Measurements from ENCODE around the gene GHR. TPM values are rescaled to one million over a fixed set of nuclear protein-coding genes. Genes with fewer than 3 reads are reported as not detected.
"Not testable (repeated sequence)": the region's sequence is repeated elsewhere in the genome, so short reads cannot be mapped to it uniquely, and the experiment has no call there.

The GHR gene
- total RNA-seq, 4 donors from 2014 or later, result 0.40 to 11.6 (median 7.6) TPM

DNA sequence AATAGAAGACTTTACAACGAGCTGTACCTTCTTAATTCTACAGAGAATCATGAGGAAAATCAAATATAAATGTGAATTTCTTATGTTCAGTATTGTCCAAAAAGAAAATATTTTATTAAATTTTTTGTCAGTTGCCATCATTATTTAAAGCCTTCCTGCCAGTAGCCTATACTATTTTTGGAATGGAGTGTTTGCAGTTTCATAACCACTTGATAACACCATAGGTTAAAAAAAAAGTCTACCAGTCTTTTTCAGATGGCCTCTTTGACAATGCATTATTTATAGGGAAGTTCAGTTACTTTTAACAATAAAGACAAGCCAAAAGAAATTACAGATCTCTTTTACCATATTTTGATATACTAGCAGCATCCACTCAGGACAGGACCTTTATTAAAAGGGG is 253.1 kb downstream of the GHR start:
- no peaks in the 10 kb centered on the region for H3K36me3 ChIP-seq
- DNase-seq, result no peak
- TF ChIP-seq POLR2AphosphoS5 (IDR thresholded peaks at IDR 0.05), result no peak
- no peak for TF ChIP-seq EP300 (IDR thresholded peaks at IDR 0.05; ENCODE audit: low read depth)
- no peak for TF ChIP-seq POLR2A (IDR thresholded peaks at IDR 0.05)
- TF ChIP-seq, protein P1, sequence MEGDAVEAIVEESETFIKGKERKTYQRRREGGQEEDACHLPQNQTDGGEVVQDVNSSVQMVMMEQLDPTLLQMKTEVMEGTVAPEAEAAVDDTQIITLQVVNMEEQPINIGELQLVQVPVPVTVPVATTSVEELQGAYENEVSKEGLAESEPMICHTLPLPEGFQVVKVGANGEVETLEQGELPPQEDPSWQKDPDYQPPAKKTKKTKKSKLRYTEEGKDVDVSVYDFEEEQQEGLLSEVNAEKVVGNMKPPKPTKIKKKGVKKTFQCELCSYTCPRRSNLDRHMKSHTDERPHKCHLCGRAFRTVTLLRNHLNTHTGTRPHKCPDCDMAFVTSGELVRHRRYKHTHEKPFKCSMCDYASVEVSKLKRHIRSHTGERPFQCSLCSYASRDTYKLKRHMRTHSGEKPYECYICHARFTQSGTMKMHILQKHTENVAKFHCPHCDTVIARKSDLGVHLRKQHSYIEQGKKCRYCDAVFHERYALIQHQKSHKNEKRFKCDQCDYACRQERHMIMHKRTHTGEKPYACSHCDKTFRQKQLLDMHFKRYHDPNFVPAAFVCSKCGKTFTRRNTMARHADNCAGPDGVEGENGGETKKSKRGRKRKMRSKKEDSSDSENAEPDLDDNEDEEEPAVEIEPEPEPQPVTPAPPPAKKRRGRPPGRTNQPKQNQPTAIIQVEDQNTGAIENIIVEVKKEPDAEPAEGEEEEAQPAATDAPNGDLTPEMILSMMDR (IDR thresholded peaks at IDR 0.05), result no peak
- intact Hi-C loops (cut with DNase I; ENCODE audit: low total_unique reads) (no loop called here), in situ Hi-C loops (cut with MboI; ENCODE audit: low pct_ligation_motif_present in 1 of 4, low pct_unique_long_range_greater_than_20kb in 1 of 4, low sequenced_read_pairs in 3 of 4) (no loop called here)
- 33 to 84% methylated on average over 1 of the region's 1 CpG for WGBS, 2 donors (ENCODE audit: low coverage in 1 of 2)
- no peaks in the 10 kb centered on the region for H3K9me3 ChIP-seq
- H3K4me3 ChIP-seq, result no peak overlapping the region
- no peaks in the 10 kb centered on the region for H3K27me3 ChIP-seq
- no peaks in the 10 kb centered on the region for H3K4me1 ChIP-seq
- H3K27ac ChIP-seq, result no peak overlapping the region

DNA sequence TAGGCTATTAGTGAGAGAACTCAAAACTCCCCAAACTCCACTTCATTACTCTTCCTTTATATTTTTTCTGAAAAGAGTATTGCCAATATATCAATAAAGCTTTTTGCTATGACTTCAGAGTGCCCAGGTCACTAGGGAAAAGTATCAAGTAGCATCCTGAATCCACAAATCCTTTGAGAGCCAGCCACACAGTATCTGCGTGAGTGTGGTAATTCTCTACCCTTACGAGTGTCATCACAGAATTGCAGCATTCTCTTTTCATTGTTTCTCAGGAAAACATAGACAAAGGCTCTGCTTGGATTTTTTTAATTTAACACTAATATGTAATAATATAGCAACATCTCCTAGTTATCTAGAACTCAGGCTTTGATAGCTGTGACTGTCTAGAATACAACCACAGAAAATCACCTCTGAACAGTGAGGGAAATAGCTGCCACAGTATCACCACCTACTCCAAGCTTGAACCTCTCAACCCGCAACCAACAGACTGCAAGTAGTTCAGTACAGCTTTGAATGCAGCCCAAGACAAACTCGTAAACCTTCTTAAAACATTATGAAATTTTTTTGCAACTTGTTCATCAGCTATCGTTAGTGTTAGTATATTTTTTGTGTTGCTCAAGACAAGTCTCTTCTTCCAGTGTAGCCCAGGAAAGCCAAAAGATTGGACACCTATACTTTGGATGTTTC is 254.1 kb downstream of the GHR start:
- in situ Hi-C loops (cut with MboI; ENCODE audit: low pct_ligation_motif_present in 1 of 4, low pct_unique_long_range_greater_than_20kb in 1 of 4, low sequenced_read_pairs in 3 of 4), result no loop called here
- no peaks in the 10 kb centered on the region for H3K27me3 ChIP-seq
- H3K9me3 ChIP-seq, result no peaks in the 10 kb centered on the region
- WGBS, 2 donors (ENCODE audit: low coverage in 1 of 2), result 68% methylated on average over 5 of the region's 5 CpGs
- TF ChIP-seq EP300 (IDR thresholded peaks at IDR 0.05; ENCODE audit: low read depth) (no peak), POLR2AphosphoS5 (IDR thresholded peaks at IDR 0.05) (no peak), POLR2A (IDR thresholded peaks at IDR 0.05) (no peak)
- no peak overlapping the region for H3K27ac ChIP-seq
- H3K4me3 ChIP-seq, result no peak overlapping the region
- H3K4me1 ChIP-seq, result no peaks in the 10 kb centered on the region
- intact Hi-C loops (cut with DNase I; ENCODE audit: low total_unique reads), result no loop called here
- DNase-seq, result no peak
- H3K36me3 ChIP-seq, result no peaks in the 10 kb centered on the region

DNA sequence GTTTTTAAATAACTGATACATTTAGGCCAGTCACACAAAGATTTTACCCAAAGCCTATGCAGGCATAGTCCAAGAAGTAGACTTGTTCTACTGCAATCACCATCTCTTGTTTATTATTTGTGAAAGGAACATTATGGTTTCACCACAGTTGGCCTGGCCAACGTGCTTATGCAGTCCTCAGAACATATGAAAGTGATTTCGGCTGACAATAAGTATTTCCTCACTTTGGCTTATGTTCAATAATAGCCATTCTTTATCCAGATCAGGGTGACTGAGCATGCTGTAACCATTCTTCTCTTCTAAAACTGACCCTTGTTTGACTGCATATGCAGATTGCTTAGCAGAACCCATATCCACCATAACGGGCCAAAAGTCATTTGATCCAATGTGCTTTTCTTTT is 256.8 kb downstream of the GHR start:
- Histone ChIP-seq H3K36me3 (no peaks in the 10 kb centered on the region), H3K27ac (no peak overlapping the region), H3K27me3 (no peaks in the 10 kb centered on the region), H3K4me3 (no peak overlapping the region), H3K9me3 (no peaks in the 10 kb centered on the region), H3K4me1 (no peaks in the 10 kb centered on the region)
- no peak for DNase-seq
- WGBS, 2 donors (ENCODE audit: low coverage in 1 of 2), result 59 to 63% methylated on average over 2 to 3 of the region's 3 CpGs
- in situ Hi-C loops (cut with MboI; ENCODE audit: low pct_ligation_motif_present in 1 of 4, low pct_unique_long_range_greater_than_20kb in 1 of 4, low sequenced_read_pairs in 3 of 4), result no loop called here
- TF ChIP-seq POLR2A (IDR thresholded peaks at IDR 0.05) (no peak), EP300 (IDR thresholded peaks at IDR 0.05; ENCODE audit: low read depth) (no peak), POLR2AphosphoS5 (IDR thresholded peaks at IDR 0.05) (no peak)
- TF ChIP-seq, protein P1 (IDR thresholded peaks at IDR 0.05), result no peak
- intact Hi-C loops (cut with DNase I; ENCODE audit: low total_unique reads), result no loop called here

DNA sequence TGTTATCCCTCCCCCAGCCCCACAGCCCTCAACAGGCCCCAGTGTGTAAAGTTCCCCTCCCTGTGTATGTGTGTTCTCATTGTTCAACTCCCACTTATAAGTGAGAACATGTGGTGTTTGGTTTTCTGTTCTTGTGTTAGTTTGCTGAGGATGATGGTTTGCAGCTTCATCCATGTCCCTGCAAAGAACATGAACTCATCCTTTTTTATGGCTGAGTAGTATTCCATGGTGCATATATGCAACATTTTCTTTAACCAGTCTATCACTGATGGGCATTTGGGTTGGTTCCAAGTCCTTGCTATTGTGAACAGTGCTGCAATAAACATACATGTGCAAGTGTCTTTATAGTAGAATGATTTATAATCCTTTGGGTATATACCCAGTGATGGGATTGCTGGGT is 261.8 kb downstream of the GHR start:
- H3K27me3 ChIP-seq; H3K4me1 ChIP-seq; DNase-seq; H3K4me3 ChIP-seq; H3K9me3 ChIP-seq; H3K27ac ChIP-seq; H3K36me3 ChIP-seq; intact Hi-C loops (cut with DNase I; ENCODE audit: low total_unique reads); in situ Hi-C loops (cut with MboI; ENCODE audit: low pct_ligation_motif_present in 1 of 4, low pct_unique_long_range_greater_than_20kb in 1 of 4, low sequenced_read_pairs in 3 of 4): not testable (repeated sequence)

DNA sequence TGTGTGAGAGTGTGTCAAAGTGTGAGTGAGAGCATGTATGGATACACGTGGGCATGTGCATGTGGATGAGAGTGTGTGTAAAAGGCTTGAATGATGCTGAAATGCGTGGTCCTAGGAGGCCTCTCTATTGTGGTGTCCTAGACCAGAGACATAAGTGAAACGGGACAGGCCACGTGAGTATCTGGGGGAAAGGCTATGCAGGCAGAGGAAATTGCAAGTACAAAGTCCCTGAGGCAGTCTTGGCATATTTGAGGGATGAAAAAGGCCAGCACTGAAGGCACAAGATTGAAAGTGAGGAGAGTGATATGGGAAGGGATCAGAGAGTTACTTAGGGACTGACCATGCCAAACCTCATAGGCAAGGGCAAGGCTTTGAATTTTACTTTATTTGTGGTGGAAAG is 266.2 kb downstream of the GHR start:
- Histone ChIP-seq H3K4me3 (no peak overlapping the region), H3K36me3 (no peaks in the 10 kb centered on the region), H3K9me3 (peaks cover 0 to 5% of the 10 kb centered on the region in 2 donors), H3K27me3 (no peaks in the 10 kb centered on the region), H3K4me1 (peaks cover 0 to 7% (median 0%) of the 10 kb centered on the region in 4 donors), H3K27ac (no peak overlapping the region)
- TF ChIP-seq, protein P1 (IDR thresholded peaks at IDR 0.05), result no peak
- no peak for TF ChIP-seq POLR2AphosphoS5 (IDR thresholded peaks at IDR 0.05)
- no peak for TF ChIP-seq EP300 (IDR thresholded peaks at IDR 0.05; ENCODE audit: low read depth)
- TF ChIP-seq POLR2A (IDR thresholded peaks at IDR 0.05), result no peak
- 49 to 56% methylated on average over 2 to 4 of the region's 4 CpGs for WGBS, 2 donors (ENCODE audit: low coverage in 1 of 2)
- in situ Hi-C loops (cut with MboI; ENCODE audit: low pct_ligation_motif_present in 1 of 4, low pct_unique_long_range_greater_than_20kb in 1 of 4, low sequenced_read_pairs in 3 of 4), result no loop called here
- no peak for DNase-seq
- intact Hi-C loops (cut with DNase I; ENCODE audit: low total_unique reads), result no loop called here
